A673 (cell line): ENCODE data around the gene CABYR.

ENCODE experiments used
- EZH2 ChIP-seq: fragments of 200-600 bp; sonication (generic); IDR thresholded peaks from 2 replicates; pipeline ENCODE4 v1.6.1; 2017; ENCODE audit warnings: borderline replicate concordance, low read depth, mild to moderate bottlenecking, mixed read lengths, antibody characterized with exemption, low read length; ENCODE audit not compliant: poor library complexity, severe bottlenecking
- TF ChIP-seq, protein P1 (sequence below): fragments of 300-800, 200-600 bp; sonication (generic); conservative IDR thresholded peaks from 2 replicates; pipeline ENCODE4 v1.5.1; 2017; ENCODE audit warnings: low read depth, mild to moderate bottlenecking, antibody characterized with exemption, low read length, moderate library complexity, mixed read lengths

DNA sequence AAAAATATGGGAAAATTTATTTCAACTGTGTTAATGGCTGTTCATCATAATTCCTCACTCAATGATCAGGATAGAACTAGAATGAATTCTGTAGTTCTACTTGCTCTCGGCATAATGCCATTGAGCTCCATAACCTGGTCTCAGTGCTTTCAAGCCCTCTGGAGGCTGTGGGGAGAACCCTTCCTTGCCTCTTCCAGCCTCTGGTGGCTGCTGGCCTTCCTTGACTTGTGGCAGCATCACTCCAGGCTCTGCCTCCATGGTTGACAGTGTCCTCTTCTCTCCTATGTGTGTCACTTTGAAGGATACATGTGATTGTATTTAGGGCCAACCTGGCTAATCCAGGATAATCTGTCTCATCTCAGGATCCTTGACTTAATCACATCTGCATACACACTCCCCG lies 26.9 kb upstream of the CABYR start:
- TF ChIP-seq, protein P1, sequence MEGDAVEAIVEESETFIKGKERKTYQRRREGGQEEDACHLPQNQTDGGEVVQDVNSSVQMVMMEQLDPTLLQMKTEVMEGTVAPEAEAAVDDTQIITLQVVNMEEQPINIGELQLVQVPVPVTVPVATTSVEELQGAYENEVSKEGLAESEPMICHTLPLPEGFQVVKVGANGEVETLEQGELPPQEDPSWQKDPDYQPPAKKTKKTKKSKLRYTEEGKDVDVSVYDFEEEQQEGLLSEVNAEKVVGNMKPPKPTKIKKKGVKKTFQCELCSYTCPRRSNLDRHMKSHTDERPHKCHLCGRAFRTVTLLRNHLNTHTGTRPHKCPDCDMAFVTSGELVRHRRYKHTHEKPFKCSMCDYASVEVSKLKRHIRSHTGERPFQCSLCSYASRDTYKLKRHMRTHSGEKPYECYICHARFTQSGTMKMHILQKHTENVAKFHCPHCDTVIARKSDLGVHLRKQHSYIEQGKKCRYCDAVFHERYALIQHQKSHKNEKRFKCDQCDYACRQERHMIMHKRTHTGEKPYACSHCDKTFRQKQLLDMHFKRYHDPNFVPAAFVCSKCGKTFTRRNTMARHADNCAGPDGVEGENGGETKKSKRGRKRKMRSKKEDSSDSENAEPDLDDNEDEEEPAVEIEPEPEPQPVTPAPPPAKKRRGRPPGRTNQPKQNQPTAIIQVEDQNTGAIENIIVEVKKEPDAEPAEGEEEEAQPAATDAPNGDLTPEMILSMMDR, result no peak
- no peak for TF ChIP-seq EZH2
